ENCODE data around the gene FABP3. TPM values are rescaled to one million over a fixed set of nuclear protein-coding genes. Genes with fewer than 3 reads are reported as not detected.

FABP3 gene
- total RNA-seq, 4 donors from 2014 or later: 28.2 to 77.6 (median 33.2) TPM; not detected in 1

DNA sequence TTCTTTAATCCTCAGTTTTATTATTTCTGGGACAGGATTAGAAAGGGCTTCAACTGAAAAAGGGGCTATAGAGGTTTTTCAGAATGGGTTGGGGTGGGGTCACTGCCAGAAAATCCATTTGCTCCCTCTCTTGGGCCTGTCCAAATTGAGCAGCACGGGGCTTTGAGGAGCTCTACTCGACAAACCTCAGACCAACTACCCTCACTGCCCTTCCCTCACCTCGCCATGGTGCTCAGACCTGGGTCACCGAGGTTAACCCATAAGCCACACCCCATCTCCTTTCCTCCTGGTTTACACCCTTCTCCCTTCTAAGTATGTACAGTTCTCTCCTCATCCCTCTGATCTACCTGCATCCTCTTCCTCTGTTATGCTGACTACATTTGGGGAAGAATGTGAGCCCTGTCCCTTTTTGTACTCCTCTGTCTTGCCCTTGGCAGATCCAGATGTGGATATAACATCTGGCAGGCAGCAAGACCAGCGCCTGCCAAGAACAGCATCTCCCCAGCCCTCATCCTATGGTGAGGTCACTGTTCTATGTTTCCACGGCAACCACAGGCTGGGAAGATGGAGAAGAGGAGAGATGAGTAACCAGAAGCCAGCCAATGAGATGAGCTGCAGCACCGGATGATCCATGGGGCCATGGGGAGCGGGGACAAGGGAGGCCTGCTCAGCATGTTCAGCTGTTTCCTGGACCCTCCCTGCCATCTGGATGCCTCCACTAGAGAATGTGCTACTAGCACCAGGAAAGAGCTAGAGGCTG is 3.7 kb upstream of the FABP3 start:
- TF ChIP-seq, protein P1, sequence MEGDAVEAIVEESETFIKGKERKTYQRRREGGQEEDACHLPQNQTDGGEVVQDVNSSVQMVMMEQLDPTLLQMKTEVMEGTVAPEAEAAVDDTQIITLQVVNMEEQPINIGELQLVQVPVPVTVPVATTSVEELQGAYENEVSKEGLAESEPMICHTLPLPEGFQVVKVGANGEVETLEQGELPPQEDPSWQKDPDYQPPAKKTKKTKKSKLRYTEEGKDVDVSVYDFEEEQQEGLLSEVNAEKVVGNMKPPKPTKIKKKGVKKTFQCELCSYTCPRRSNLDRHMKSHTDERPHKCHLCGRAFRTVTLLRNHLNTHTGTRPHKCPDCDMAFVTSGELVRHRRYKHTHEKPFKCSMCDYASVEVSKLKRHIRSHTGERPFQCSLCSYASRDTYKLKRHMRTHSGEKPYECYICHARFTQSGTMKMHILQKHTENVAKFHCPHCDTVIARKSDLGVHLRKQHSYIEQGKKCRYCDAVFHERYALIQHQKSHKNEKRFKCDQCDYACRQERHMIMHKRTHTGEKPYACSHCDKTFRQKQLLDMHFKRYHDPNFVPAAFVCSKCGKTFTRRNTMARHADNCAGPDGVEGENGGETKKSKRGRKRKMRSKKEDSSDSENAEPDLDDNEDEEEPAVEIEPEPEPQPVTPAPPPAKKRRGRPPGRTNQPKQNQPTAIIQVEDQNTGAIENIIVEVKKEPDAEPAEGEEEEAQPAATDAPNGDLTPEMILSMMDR (IDR thresholded peaks at IDR 0.05): no peak
- no peak for TF ChIP-seq POLR2A (IDR thresholded peaks at IDR 0.05)
- intact Hi-C loops (cut with DNase I; ENCODE audit: low total_unique reads): no loop called here
- Histone ChIP-seq H3K27ac (no peak overlapping the region), H3K36me3 (no peaks in the 10 kb centered on the region), H3K9me3 (no peaks in the 10 kb centered on the region), H3K4me3 (no peak overlapping the region), H3K4me1 (peaks cover 0 to 6% of the 10 kb centered on the region in 2 donors), H3K27me3 (no peaks in the 10 kb centered on the region)
- DNase-seq: no peak

DNA sequence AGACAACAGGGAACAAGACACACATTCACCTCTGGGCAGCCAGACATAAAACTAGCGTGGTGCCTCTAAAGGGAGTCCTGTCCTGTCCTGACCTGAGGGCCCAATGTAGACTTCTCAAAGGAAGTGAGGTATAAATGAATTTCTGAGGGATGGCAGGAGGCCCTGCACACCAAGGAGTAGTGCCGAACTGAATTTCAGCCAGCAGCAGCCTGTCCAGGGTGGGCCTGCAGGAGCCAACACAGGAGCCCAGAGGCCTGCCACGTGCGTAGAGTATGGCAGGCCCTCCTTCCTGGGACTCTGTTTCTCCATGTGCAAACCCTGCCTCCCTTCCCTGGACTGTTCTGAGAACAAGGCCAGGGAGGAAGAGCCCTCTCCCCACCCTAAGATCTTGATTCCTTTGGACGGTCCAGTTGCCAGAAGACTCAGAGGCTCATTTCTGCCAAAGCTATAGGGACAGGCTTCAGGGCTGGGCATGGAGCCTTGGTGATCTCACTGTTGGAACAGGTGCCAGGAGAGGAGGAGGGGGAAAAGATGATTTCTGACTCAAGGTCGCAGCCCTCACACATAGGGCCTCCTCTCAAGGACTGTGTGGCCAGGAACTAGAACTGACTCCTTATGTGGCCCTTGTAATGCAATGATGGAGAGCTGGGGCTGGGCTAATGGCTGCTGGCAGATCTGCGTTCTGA is 1.8 kb upstream of the FABP3 start:
- Histone ChIP-seq H3K27ac (peak overlapping the region; percentile 87 to 88), H3K4me1 (peaks cover 0 to 6% of the 10 kb centered on the region in 2 donors), H3K9me3 (no peaks in the 10 kb centered on the region), H3K27me3 (no peaks in the 10 kb centered on the region), H3K36me3 (no peaks in the 10 kb centered on the region), H3K4me3 (no peak overlapping the region)
- no peak for TF ChIP-seq POLR2A (IDR thresholded peaks at IDR 0.05)
- TF ChIP-seq, protein P1 (IDR thresholded peaks at IDR 0.05): no peak
- peak; percentile 76 to 79 for DNase-seq
- intact Hi-C loops (cut with DNase I; ENCODE audit: low total_unique reads): no loop called here

DNA sequence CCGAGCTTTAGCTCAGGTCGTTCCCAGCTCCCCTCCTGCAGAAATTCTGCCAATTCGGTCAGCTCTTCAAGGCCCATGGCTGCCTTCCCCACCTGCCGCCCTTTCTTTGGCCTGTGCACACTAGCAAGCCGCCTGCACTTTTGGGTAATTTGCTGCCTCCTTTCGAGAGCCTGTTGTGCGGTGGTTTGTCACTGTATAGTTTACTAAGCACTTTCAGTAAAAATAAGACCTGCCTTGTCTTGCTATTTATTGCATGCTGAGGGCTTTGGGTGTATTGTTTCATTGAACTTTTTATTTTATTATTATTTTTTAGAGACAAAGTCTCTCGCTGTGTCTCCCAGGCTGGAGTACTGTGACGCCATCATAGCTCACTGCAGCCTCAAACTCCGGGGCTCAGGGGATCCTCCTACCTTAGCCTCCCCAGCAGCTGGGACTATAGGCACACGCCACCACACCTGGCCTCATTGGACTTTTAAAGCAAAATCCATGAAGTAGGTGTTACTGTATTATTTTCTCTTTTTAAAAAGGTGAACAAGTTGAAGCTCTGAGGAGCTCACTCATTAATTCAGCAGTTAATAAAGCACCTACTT is 1.1 kb upstream of the FABP3 start:
- DNase-seq: no peak
- Histone ChIP-seq H3K9me3 (no peaks in the 10 kb centered on the region), H3K36me3 (no peaks in the 10 kb centered on the region), H3K4me1 (peaks cover 0 to 6% of the 10 kb centered on the region in 2 donors), H3K27ac (peak overlapping the region; percentile 87 to 88), H3K4me3 (peak overlapping the region; percentile 35 to 39), H3K27me3 (no peaks in the 10 kb centered on the region)
- intact Hi-C loops (cut with DNase I; ENCODE audit: low total_unique reads): no loop called here
- TF ChIP-seq POLR2A (IDR thresholded peaks at IDR 0.05): no peak
- TF ChIP-seq, protein P1 (IDR thresholded peaks at IDR 0.05): no peak

DNA sequence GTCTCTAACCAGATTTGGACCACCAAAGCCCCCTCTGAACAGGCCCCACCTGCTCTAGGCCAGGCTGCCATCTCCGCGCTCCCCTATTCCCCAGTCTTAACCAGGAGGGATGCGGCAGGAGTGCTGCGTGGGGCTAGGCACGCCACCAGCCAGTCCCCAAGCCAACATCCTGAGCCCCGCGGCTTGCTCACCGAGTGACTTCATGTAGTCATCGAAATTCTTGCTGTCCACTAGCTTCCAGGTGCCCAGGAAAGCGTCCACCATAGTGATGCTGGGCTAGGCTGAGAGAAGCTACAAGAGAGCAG is 173 bp downstream of the FABP3 start:
- H3K4me3 ChIP-seq: peak overlapping the region; percentile 35 to 39
- no peaks in the 10 kb centered on the region for H3K27me3 ChIP-seq
- peak overlapping the region; percentile 87 to 88 for H3K27ac ChIP-seq
- H3K9me3 ChIP-seq: no peaks in the 10 kb centered on the region
- no peak for DNase-seq
- no peak for TF ChIP-seq POLR2A (IDR thresholded peaks at IDR 0.05)
- TF ChIP-seq, protein P1 (IDR thresholded peaks at IDR 0.05): no peak
- H3K4me1 ChIP-seq: peaks cover 6% of the 10 kb centered on the region in 2 donors
- intact Hi-C loops (cut with DNase I; ENCODE audit: low total_unique reads): no loop called here
- H3K36me3 ChIP-seq: no peaks in the 10 kb centered on the region

DNA sequence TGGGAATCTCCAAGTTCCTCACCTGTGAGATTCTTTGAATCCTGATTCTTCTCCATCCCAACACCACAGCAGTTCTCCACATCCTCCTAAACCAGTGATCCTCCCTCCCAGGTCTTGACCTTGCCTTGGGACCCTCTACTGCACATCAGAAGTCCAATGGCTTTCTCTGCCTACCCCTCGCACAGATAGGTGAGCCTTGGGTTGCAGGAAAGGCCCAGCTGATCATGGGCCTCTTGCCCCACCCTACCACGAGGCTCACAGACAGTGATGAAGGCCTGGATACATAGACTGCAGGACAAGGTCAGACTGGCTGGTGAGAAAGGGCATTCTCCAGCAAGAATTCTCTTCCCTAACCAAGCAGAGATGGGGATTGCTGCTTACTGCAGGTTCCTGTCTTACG is 825 bp downstream of the FABP3 start:
- peak overlapping the region; percentile 87 to 88 for H3K27ac ChIP-seq

More for the DNA sequence above, 825 bp downstream of the FABP3 start:
- intact Hi-C loops (cut with DNase I; ENCODE audit: low total_unique reads): no loop called here
- no peak for TF ChIP-seq POLR2A (IDR thresholded peaks at IDR 0.05)
- TF ChIP-seq, protein P1 (IDR thresholded peaks at IDR 0.05): no peak
- DNase-seq: no peak
- H3K27me3 ChIP-seq: no peaks in the 10 kb centered on the region
- H3K36me3 ChIP-seq: no peaks in the 10 kb centered on the region
- H3K9me3 ChIP-seq: no peaks in the 10 kb centered on the region
- H3K4me1 ChIP-seq: peaks cover 6% of the 10 kb centered on the region in 2 donors
- peak overlapping the region; percentile 35 to 39 for H3K4me3 ChIP-seq

Data from uterus (tissue), 4 donors.